ENCODE results near the gene CNTLN. TPM values are rescaled to one million over a fixed set of nuclear protein-coding genes. Genes with fewer than 3 reads are reported as not detected.
"Not testable (repeated sequence)": the region's sequence is repeated elsewhere in the genome, so short reads cannot be mapped to it uniquely, and the experiment has no call there.

CNTLN gene
- total and polyA plus RNA-seq, 2 donors (not counting 1 experiment from before 2014, with no cell fraction given) = 0.30 to 0.94 TPM

DNA sequence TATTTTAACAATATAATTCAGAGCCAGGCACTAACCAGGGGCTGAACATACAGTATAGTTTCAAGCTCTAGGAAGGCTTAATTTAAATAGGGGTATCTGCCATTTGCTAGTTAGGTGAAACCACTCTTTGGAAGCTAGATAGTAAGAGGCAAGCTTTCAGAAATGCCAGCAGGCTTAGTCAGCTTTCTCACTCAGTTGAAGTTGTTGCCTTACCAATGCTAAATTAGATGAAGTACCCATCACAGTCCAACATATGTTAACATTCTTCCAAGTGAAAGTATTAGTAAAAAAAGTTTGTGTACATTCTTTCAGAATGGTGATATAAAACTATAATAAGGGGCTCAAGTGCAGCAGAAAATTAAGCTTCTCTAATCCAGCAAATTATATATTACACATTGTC, 215.0 kb downstream of the CNTLN start:
- no peaks in the 10 kb centered on the region for H3K4me1 ChIP-seq (ENCODE audit: control insufficient read depth in 2 of 2, insufficient read depth in 2 of 2, low read length in 2 of 2)
- ATAC-seq (ENCODE audit: low read depth) (no peak), DNase-seq (no peak)
- H3K36me3 ChIP-seq (replicated peaks in 1 of 2; ENCODE audit: control extremely low read depth in 1 of 2, control insufficient read depth in 1 of 2, extremely low read depth in 1 of 2, insufficient read depth in 2 of 2, low read length in 1 of 2) = no peaks in the 10 kb centered on the region
- H3K9me3 ChIP-seq (ENCODE audit: control extremely low read depth in 1 of 3, control insufficient read depth in 2 of 3, insufficient read depth in 1 of 3, low read length in 2 of 3) = peaks cover 0 to 7% (median 0%) of the 10 kb centered on the region in 3 donors
- Mint-ChIP-seq H3K27ac (no peak overlapping the region), H3K9me3 (ENCODE audit: insufficient read depth) (no peaks in the 10 kb centered on the region), H3K4me3 (no peak overlapping the region), H3K4me1 (no peaks in the 10 kb centered on the region), H3K27me3 (no peaks in the 10 kb centered on the region)
- H3K27ac ChIP-seq (ENCODE audit: low read length in 2 of 2) = no peak overlapping the region
- no peak overlapping the region for H3K4me3 ChIP-seq (ENCODE audit: control extremely low read depth in 1 of 5, extremely low read depth in 1 of 5, insufficient read depth in 1 of 5, low read depth in 2 of 5, low read length in 4 of 5)
- intact Hi-C loops (cut with micrococcal nuclease) = no loop called here
- no peak for TF ChIP-seq EZH2 (IDR thresholded peaks at IDR 0.05; ENCODE audit: borderline replicate concordance, insufficient read depth, low read depth, low read length, poor library complexity, severe bottlenecking)
- TF ChIP-seq, protein P1, sequence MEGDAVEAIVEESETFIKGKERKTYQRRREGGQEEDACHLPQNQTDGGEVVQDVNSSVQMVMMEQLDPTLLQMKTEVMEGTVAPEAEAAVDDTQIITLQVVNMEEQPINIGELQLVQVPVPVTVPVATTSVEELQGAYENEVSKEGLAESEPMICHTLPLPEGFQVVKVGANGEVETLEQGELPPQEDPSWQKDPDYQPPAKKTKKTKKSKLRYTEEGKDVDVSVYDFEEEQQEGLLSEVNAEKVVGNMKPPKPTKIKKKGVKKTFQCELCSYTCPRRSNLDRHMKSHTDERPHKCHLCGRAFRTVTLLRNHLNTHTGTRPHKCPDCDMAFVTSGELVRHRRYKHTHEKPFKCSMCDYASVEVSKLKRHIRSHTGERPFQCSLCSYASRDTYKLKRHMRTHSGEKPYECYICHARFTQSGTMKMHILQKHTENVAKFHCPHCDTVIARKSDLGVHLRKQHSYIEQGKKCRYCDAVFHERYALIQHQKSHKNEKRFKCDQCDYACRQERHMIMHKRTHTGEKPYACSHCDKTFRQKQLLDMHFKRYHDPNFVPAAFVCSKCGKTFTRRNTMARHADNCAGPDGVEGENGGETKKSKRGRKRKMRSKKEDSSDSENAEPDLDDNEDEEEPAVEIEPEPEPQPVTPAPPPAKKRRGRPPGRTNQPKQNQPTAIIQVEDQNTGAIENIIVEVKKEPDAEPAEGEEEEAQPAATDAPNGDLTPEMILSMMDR (IDR thresholded peaks at IDR 0.05) = no peak
- H3K9ac ChIP-seq (ENCODE audit: low read length) = no peak overlapping the region
- POLR2A ChIA-PET = no interaction called here
- no peak overlapping the region for H2AFZ ChIP-seq (ENCODE audit: insufficient read depth, low read depth, low read length, poor library complexity, severe bottlenecking)
- no peaks in the 10 kb centered on the region for H3K79me2 ChIP-seq (ENCODE audit: control insufficient read depth, insufficient read depth, low read length)
- CTCF ChIA-PET = no interaction called here
- no peaks in the 10 kb centered on the region for H3K27me3 ChIP-seq (replicated peaks in 1 of 4; ENCODE audit: control extremely low read depth in 1 of 4, control insufficient read depth in 3 of 4, insufficient read depth in 4 of 4, low read length in 3 of 4)
- H4K20me1 ChIP-seq (ENCODE audit: control insufficient read depth, insufficient read depth, low read length, poor library complexity, severe bottlenecking) = no peaks in the 10 kb centered on the region
- H3K4me2 ChIP-seq (replicated peaks; ENCODE audit: low read depth, low read length, poor library complexity, severe bottlenecking) = no peak overlapping the region

DNA sequence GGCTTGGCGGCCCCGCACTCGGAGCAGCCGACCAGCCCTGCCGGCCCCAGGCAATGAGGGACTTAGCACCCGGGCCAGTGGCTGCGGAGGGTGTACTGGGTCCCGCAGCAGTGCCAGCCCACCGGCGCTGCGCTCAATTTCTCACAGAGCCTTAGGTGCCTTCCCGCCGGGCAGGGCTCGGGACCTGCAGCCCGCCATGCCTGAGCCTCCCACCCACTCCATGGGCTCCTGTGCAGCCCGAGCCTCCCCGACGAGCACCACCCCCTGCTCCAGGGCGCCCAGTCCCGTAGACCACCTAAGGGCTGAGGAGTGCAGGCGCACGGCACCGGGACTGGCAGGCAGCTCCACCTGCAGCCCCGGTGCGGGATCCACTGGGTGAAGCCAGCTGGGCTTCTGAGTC, 219.2 kb downstream of the CNTLN start:
- peaks cover 0 to 10% (median 0%) of the 10 kb centered on the region in 3 donors for H3K9me3 ChIP-seq (ENCODE audit: control extremely low read depth in 1 of 3, control insufficient read depth in 2 of 3, insufficient read depth in 1 of 3, low read length in 2 of 3)
- CTCF ChIA-PET; H3K4me2 ChIP-seq (replicated peaks; ENCODE audit: low read depth, low read length, poor library complexity, severe bottlenecking); H3K4me3 Mint-ChIP-seq; H3K9ac ChIP-seq (ENCODE audit: low read length); H3K79me2 ChIP-seq (ENCODE audit: control insufficient read depth, insufficient read depth, low read length); DNase-seq; H2AFZ ChIP-seq (ENCODE audit: insufficient read depth, low read depth, low read length, poor library complexity, severe bottlenecking); H3K9me3 Mint-ChIP-seq (ENCODE audit: insufficient read depth); H3K4me1 Mint-ChIP-seq; intact Hi-C loops (cut with micrococcal nuclease); H3K27ac Mint-ChIP-seq; H3K27ac ChIP-seq (ENCODE audit: low read length in 2 of 2); H3K36me3 ChIP-seq (replicated peaks in 1 of 2; ENCODE audit: control extremely low read depth in 1 of 2, control insufficient read depth in 1 of 2, extremely low read depth in 1 of 2, insufficient read depth in 2 of 2, low read length in 1 of 2); H4K20me1 ChIP-seq (ENCODE audit: control insufficient read depth, insufficient read depth, low read length, poor library complexity, severe bottlenecking); ATAC-seq (ENCODE audit: low read depth); H3K4me3 ChIP-seq (ENCODE audit: control extremely low read depth in 1 of 5, extremely low read depth in 1 of 5, insufficient read depth in 1 of 5, low read depth in 2 of 5, low read length in 4 of 5); H3K27me3 Mint-ChIP-seq; H3K4me1 ChIP-seq (ENCODE audit: control insufficient read depth in 2 of 2, insufficient read depth in 2 of 2, low read length in 2 of 2); POLR2A ChIA-PET; H3K27me3 ChIP-seq (replicated peaks in 1 of 4; ENCODE audit: control extremely low read depth in 1 of 4, control insufficient read depth in 3 of 4, insufficient read depth in 4 of 4, low read length in 3 of 4): not testable (repeated sequence)
- WGBS (ENCODE audit: insufficient coverage) = 86% methylated on average over 7 of the region's 25 CpGs
